ENCODE measurements around the gene FGF22. TPM values are rescaled to one million over a fixed set of nuclear protein-coding genes. Genes with fewer than 3 reads are reported as not detected.
A peak's percentile ranks its signal among the peaks of the same experiment; 100 is the strongest.

The FGF22 gene
- total RNA-seq, 1 donor from 2014 or later, result 0.73 TPM

GRCh38 chr19:642767-643727 is 3.4 kb downstream of the FGF22 start:
- no peak for TF ChIP-seq CTCF (IDR thresholded peaks at IDR 0.05)
- H3K27ac Mint-ChIP-seq, result no peak overlapping the region
- H3K36me3 Mint-ChIP-seq (ENCODE audit: low read depth), result peaks cover 23% of the 10 kb centered on the region
- ChIA-PET CTCF (no interaction called here), POLR2A (interaction anchor here (0.5 kb wide), 1 partner anchor 320 kb away, joined by 4 read pairs; no protein-coding TSS in a partner anchor)
- no peak for DNase-seq
- no peaks in the 10 kb centered on the region for H3K9me3 Mint-ChIP-seq
- no peak for ATAC-seq (ENCODE audit: low read depth)
- intact Hi-C loops (cut with micrococcal nuclease), result loop anchor here (1.0 kb wide), 1 partner anchor 18 kb away; no protein-coding TSS in a partner anchor
- H3K4me3 Mint-ChIP-seq, result no peak overlapping the region
- peaks cover 20% of the 10 kb centered on the region for H3K4me1 Mint-ChIP-seq
- no peaks in the 10 kb centered on the region for H3K27me3 Mint-ChIP-seq

- no peaks in the 10 kb centered on the region for H3K27me3 Mint-ChIP-seq
- no peak for TF ChIP-seq CTCF (IDR thresholded peaks at IDR 0.05)
- CTCF ChIA-PET, result no interaction called here
- DNase-seq, result no peak
- H3K4me3 Mint-ChIP-seq, result no peak overlapping the region
- peaks cover 21% of the 10 kb centered on the region for H3K4me1 Mint-ChIP-seq
- intact Hi-C loops (cut with micrococcal nuclease), result loop anchor here (1.0 kb wide), 1 partner anchor 18 kb away; no protein-coding TSS in a partner anchor
- POLR2A ChIA-PET, result no interaction called here
- no peak for ATAC-seq (ENCODE audit: low read depth)
- no peaks in the 10 kb centered on the region for H3K9me3 Mint-ChIP-seq
- peaks cover 27% of the 10 kb centered on the region for H3K36me3 Mint-ChIP-seq (ENCODE audit: low read depth)
- peak overlapping the region; percentile 41 for H3K27ac Mint-ChIP-seq
Measured at GRCh38 chr19:643736-644135, 4.1 kb downstream of the FGF22 start.

GRCh38 chr19:644363-644762 is 4.7 kb downstream of the FGF22 start:
- no peak for ATAC-seq (ENCODE audit: low read depth)
- Mint-ChIP-seq H3K27me3 (no peaks in the 10 kb centered on the region), H3K36me3 (ENCODE audit: low read depth) (peaks cover 28% of the 10 kb centered on the region), H3K27ac (peak overlapping the region; percentile 41), H3K4me1 (peaks cover 16% of the 10 kb centered on the region), H3K9me3 (no peaks in the 10 kb centered on the region), H3K4me3 (no peak overlapping the region)
- no peak for DNase-seq
- ChIA-PET POLR2A (no interaction called here), CTCF (no interaction called here)
- no peak for TF ChIP-seq CTCF (IDR thresholded peaks at IDR 0.05)
- intact Hi-C loops (cut with micrococcal nuclease), result no loop called here

- no peak for TF ChIP-seq CTCF (IDR thresholded peaks at IDR 0.05)
- Mint-ChIP-seq H3K4me3 (no peak overlapping the region), H3K27ac (peak overlapping the region; percentile 24), H3K9me3 (no peaks in the 10 kb centered on the region), H3K4me1 (peaks cover 15% of the 10 kb centered on the region), H3K27me3 (no peaks in the 10 kb centered on the region), H3K36me3 (ENCODE audit: low read depth) (peaks cover 28% of the 10 kb centered on the region)
- ChIA-PET POLR2A (no interaction called here), CTCF (no interaction called here)
- no peak for DNase-seq
- no peak for ATAC-seq (ENCODE audit: low read depth)
- intact Hi-C loops (cut with micrococcal nuclease), result no loop called here
Measured at GRCh38 chr19:644789-645188, 5.1 kb downstream of the FGF22 start.

GRCh38 chr19:645912-646778 is 6.5 kb downstream of the FGF22 start:
- no peak overlapping the region for H3K4me3 Mint-ChIP-seq
- no peak for DNase-seq
- H3K9me3 Mint-ChIP-seq, result no peaks in the 10 kb centered on the region
- TF ChIP-seq CTCF (IDR thresholded peaks at IDR 0.05), result no peak
- H3K27ac Mint-ChIP-seq, result peak overlapping the region; percentile 30
- peaks cover 33% of the 10 kb centered on the region for H3K36me3 Mint-ChIP-seq (ENCODE audit: low read depth)
- CTCF ChIA-PET, result no interaction called here
- intact Hi-C loops (cut with micrococcal nuclease), result no loop called here
- ATAC-seq (ENCODE audit: low read depth), result no peak
- POLR2A ChIA-PET, result no interaction called here
- no peaks in the 10 kb centered on the region for H3K27me3 Mint-ChIP-seq
- peaks cover 15% of the 10 kb centered on the region for H3K4me1 Mint-ChIP-seq
